SU-DHL-6 (cell line): ENCODE results near the gene SRCAP.

Experiments used
- H2AFZ ChIP-seq: fragments of 200-600 bp; sonication (generic); 2 replicates; pipeline ENCODE4 v1.6.1; 2014; ENCODE audit warnings: low read depth, mild to moderate bottlenecking, moderate library complexity, mixed read lengths, antibody characterized with exemption, low read length; ENCODE audit not compliant: severe bottlenecking
- H3F3A ChIP-seq: fragments of 200-600 bp; shearing (Covaris generic); 2 replicates; pipeline ENCODE4 v1.6.0; 2016; ENCODE audit warnings: antibody characterized with exemption, mild to moderate bottlenecking; ENCODE audit not compliant: insufficient read depth
- H3K27ac ChIP-seq: fragments of 200-600 bp; sonication (generic); 2 replicates; pipeline ENCODE4 v1.5.1; 2016; ENCODE audit warnings: low read depth, mild to moderate bottlenecking, low read length, moderate library complexity, mixed read lengths
- H3K27me3 ChIP-seq: fragments of 200-600 bp; sonication (generic), shearing (Covaris generic); 2 replicates; pipeline ENCODE4 v1.6.0; 2014; ENCODE audit warnings: mild to moderate bottlenecking, low read length
- H3K36me3 ChIP-seq: fragments of 200-600 bp; sonication (generic); 2 replicates; pipeline ENCODE4 v1.6.1; 2014; ENCODE audit warnings: mild to moderate bottlenecking, low read length, mixed read lengths
- H3K4me2 ChIP-seq: fragments of 300-600, 200-600 bp; shearing (Covaris generic), sonication (generic); 2 replicates; pipeline ENCODE4 v1.6.0; 2014; ENCODE audit warnings: low read length, low read depth, mild to moderate bottlenecking; ENCODE audit not compliant: poor library complexity, severe bottlenecking
- H3K4me3 ChIP-seq: fragments of 200-600 bp; sonication (generic); 2 replicates; pipeline ENCODE4 v1.5.1; 2014; ENCODE audit warnings: antibody characterized with exemption, low read length, mild to moderate bottlenecking, mixed read lengths; ENCODE audit not compliant: insufficient read depth, poor library complexity, severe bottlenecking
- H3K79me2 ChIP-seq: fragments of 200-600 bp; sonication (generic); 2 replicates; pipeline ENCODE4 v1.6.1; 2014; ENCODE audit warnings: mild to moderate bottlenecking, low read length, moderate library complexity; ENCODE audit not compliant: insufficient read depth
- H3K9ac ChIP-seq: fragments of 200-600 bp; sonication (generic); 2 replicates; pipeline ENCODE4 v1.7.0; 2014; ENCODE audit warnings: mild to moderate bottlenecking, low read length
- H3K9me2 ChIP-seq: fragments of 200-600 bp; sonication (generic); replicated peaks from 2 replicates; pipeline ENCODE4 v1.6.1; 2014; ENCODE audit warnings: low read length; ENCODE audit not compliant: insufficient read depth
- H3K9me3 ChIP-seq: fragments of 200-600 bp; sonication (generic); 2 replicates; pipeline ENCODE4 v1.6.1; 2014; ENCODE audit warnings: low read length, mixed read lengths; ENCODE audit not compliant: insufficient read depth
- H4K20me1 ChIP-seq: fragments of 200-600 bp; sonication (generic); 2 replicates; pipeline ENCODE4 v1.6.1; 2014; ENCODE audit warnings: low read depth, mild to moderate bottlenecking, antibody characterized with exemption, low read length, moderate library complexity, mixed read lengths
- EZH2phosphoT487 ChIP-seq: fragments of 200-600 bp; sonication (generic), shearing (Covaris generic); conservative IDR thresholded peaks from 2 replicates; pipeline ENCODE4 v1.6.1; 2018; ENCODE audit warnings: mild to moderate bottlenecking, antibody characterized with exemption, low read length, moderate library complexity, mixed read lengths
- TF ChIP-seq, protein P1 (sequence below): fragments of 200-600 bp; sonication (generic); IDR thresholded peaks from one replicate; pipeline ENCODE4 v1.5.1; 2017; ENCODE audit warnings: antibody characterized with exemption, mild to moderate bottlenecking, low read length, moderate library complexity; ENCODE audit not compliant: insufficient read depth, poor library complexity, severe bottlenecking

Gene SRCAP

DNA sequence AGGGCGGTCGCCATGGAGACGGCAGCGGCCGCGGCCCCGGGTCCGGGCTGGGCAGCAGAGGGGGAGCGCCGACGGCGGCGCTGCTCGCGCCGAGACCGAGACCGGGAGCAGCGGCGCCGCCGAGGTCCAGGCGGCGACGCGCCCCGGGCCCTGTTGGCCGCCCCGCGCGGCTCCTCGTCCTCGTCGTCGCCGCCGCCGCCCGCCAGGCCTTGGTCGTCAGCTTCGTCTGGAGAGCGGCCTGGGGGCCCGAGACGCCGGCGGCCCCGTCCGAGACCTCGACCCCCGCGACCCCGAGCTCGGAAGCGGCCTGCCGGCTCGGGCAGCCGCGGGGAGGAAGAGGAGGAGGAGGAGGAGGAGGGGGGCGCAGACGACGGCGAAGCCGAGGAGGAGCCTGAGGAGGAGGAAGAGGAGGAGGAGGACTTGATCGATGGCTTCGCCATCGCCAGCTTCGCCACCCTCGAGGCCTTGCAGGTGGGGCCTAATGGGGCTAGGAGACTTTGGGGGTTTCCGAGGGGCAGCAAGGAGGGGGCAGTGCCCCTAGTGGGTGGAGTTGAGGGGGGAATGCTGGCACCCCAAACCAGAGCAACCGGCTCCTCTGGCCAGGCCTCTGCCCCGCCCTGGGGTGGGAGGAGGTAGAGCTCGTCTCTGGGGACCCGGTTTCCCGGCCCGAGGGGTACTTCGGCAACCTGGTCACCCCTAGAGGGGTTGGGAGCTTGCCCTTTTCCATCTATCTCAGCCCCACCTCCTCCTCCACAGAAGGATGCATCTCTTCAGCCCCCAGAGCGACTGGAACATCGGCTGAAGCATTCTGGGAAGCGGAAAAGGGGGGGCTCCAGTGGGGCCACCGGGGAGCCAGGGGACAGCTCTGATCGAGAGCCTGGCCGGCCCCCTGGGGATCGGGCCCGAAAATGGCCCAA, 39.2 kb upstream of the SRCAP start:
- Histone ChIP-seq H3K9me2 (no peaks in the 10 kb centered on the region), H3F3A (peaks cover 24% of the 10 kb centered on the region), H4K20me1 (no peaks in the 10 kb centered on the region), H3K4me3 (peak overlapping the region; percentile 90), H2AFZ (peak overlapping the region; percentile 32), H3K9ac (peak overlapping the region; percentile 86), H3K36me3 (peaks cover 6% of the 10 kb centered on the region; the same call in 1 of the 2 replicates), H3K4me2 (peak overlapping the region; percentile 94), H3K79me2 (peaks cover 39% of the 10 kb centered on the region), H3K9me3 (no peaks in the 10 kb centered on the region), H3K27ac (peak overlapping the region; percentile 91), H3K27me3 (no peaks in the 10 kb centered on the region)
- TF ChIP-seq, protein P1, sequence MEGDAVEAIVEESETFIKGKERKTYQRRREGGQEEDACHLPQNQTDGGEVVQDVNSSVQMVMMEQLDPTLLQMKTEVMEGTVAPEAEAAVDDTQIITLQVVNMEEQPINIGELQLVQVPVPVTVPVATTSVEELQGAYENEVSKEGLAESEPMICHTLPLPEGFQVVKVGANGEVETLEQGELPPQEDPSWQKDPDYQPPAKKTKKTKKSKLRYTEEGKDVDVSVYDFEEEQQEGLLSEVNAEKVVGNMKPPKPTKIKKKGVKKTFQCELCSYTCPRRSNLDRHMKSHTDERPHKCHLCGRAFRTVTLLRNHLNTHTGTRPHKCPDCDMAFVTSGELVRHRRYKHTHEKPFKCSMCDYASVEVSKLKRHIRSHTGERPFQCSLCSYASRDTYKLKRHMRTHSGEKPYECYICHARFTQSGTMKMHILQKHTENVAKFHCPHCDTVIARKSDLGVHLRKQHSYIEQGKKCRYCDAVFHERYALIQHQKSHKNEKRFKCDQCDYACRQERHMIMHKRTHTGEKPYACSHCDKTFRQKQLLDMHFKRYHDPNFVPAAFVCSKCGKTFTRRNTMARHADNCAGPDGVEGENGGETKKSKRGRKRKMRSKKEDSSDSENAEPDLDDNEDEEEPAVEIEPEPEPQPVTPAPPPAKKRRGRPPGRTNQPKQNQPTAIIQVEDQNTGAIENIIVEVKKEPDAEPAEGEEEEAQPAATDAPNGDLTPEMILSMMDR = no peak
- no peak for TF ChIP-seq EZH2phosphoT487

DNA sequence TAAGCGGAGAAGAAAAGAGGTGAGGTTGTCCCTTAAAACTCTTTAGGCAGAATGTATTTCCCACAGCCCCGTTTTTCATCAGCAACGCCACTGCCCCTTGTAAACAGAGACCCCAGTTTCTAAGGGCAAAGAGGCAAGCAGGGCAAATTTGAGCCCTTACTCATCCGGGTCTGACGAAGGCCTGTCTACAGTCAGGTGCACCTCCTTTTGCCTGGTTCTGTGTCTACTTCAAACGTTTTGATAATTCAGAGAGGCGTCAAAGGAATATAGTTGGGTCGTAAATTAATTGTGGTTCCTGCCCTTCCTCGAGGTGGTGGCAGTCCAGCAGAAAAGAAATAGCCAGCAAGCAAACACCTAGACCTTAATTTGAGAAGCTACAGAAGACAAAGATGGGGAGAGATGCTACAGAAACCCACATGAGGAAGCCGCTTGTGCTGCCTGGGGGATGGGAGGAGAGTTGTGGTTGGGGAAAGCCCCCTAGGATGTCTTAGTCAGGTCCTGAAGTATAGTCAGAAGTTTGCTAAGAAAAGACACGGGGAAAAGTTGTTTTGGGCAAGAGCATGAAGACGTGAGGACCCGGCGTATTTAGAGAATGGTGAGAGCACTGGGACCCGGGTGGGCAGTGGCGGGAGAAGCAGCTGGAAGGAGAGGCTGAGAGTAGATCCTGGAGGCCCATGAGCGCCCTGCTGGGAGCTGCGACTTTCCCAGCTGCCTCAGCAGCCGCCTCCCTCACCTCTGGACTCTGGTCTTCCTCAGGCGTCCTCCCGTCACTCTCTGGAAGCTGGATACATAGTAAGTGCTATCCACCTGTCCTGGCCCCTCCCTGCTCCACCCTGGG, 38.3 kb upstream of the SRCAP start:
- no peaks in the 10 kb centered on the region for H3K9me3 ChIP-seq
- H3K36me3 ChIP-seq = peaks cover 6% of the 10 kb centered on the region; the same call in 1 of the 2 replicates
- no peaks in the 10 kb centered on the region for H3K27me3 ChIP-seq
- TF ChIP-seq, protein P1 = no peak
- no peak for TF ChIP-seq EZH2phosphoT487
- no peaks in the 10 kb centered on the region for H3K9me2 ChIP-seq
- H3K4me2 ChIP-seq = peak overlapping the region; percentile 94
- H3K27ac ChIP-seq = peak overlapping the region; percentile 91
- peak overlapping the region; percentile 32 for H2AFZ ChIP-seq
- peak overlapping the region; percentile 90 for H3K4me3 ChIP-seq
- H4K20me1 ChIP-seq = no peaks in the 10 kb centered on the region
- peak overlapping the region; percentile 86 for H3K9ac ChIP-seq
- H3K79me2 ChIP-seq = peaks cover 39% of the 10 kb centered on the region
- peaks cover 24% of the 10 kb centered on the region for H3F3A ChIP-seq

DNA sequence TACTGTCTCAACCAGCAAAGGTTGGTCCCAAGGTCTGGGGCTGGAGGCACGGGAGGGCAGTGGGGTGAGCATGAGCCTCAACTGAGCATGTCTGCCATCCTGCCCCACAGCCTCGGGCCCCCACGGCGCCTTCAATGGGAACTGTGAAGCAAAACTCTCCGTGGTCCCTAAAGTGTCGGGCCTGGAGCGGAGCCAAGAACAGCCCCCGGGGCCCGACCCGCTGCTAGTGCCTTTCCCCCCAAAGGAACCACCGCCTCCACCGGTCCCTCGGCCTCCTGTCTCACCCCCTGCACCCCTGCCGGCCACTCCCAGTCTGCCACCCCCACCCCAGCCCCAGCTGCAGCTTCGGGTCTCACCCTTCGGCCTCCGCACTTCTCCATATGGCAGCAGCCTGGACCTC, 36.5 kb upstream of the SRCAP start:
- Histone ChIP-seq H3K27me3 (no peaks in the 10 kb centered on the region), H4K20me1 (no peaks in the 10 kb centered on the region), H3K9me2 (no peaks in the 10 kb centered on the region), H3K4me2 (no peak overlapping the region), H3F3A (peaks cover 17% of the 10 kb centered on the region), H3K79me2 (peaks cover 39% of the 10 kb centered on the region), H3K36me3 (peaks cover 6% of the 10 kb centered on the region; the same call in 1 of the 2 replicates), H3K27ac (no peak overlapping the region), H2AFZ (no peak overlapping the region), H3K9me3 (no peaks in the 10 kb centered on the region), H3K9ac (no peak overlapping the region), H3K4me3 (no peak overlapping the region)
- no peak for TF ChIP-seq EZH2phosphoT487
- TF ChIP-seq, protein P1 = no peak
